NCI-H146 treated with DMSO at 0.1 percent for 48 hours (cell line): ENCODE measurements around the gene NR1H4.
"Not testable (repeated sequence)": the region's sequence is repeated elsewhere in the genome, so short reads cannot be mapped to it uniquely, and the experiment has no call there.

Experiments used
- DNase-seq: peaks from one replicate; lab custom pipeline; 2025; ENCODE audit not compliant: unreplicated experiment; lab: John Stamatoyannopoulos, UW

Gene NR1H4

GRCh38 chr12:100508751-100509150 lies 35.1 kb downstream of the NR1H4 start:
- DNase-seq: no peak

- no peak for DNase-seq
Observed at GRCh38 chr12:100512692-100513091, 39.0 kb downstream of the NR1H4 start.

GRCh38 chr12:100515968-100516367 lies 42.3 kb downstream of the NR1H4 start:
- no peak for DNase-seq

GRCh38 chr12:100518376-100518775 lies 44.7 kb downstream of the NR1H4 start:
- no peak for DNase-seq

- DNase-seq: no peak
Observed at GRCh38 chr12:100520048-100520769, 46.5 kb downstream of the NR1H4 start.

- DNase-seq: no peak
Observed at GRCh38 chr12:100521958-100522357, 48.3 kb downstream of the NR1H4 start.

- DNase-seq: no peak
Observed at GRCh38 chr12:100528034-100528433, 54.4 kb downstream of the NR1H4 start.

- DNase-seq: no peak
Observed at GRCh38 chr12:100528471-100529127, 54.9 kb downstream of the NR1H4 start.

- no peak for DNase-seq
Observed at GRCh38 chr12:100529756-100530350, 56.2 kb downstream of the NR1H4 start.

- no peak for DNase-seq
Observed at GRCh38 chr12:100533376-100533775, 59.7 kb downstream of the NR1H4 start.

- no peak for DNase-seq
Observed at GRCh38 chr12:100534625-100535227, 61.1 kb downstream of the NR1H4 start.

- no peak for DNase-seq
Observed at GRCh38 chr12:100539202-100539601, 65.5 kb downstream of the NR1H4 start.

- DNase-seq: no peak
Observed at GRCh38 chr12:100544165-100544564, 70.5 kb downstream of the NR1H4 start.

GRCh38 chr12:100545092-100545491 lies 71.4 kb downstream of the NR1H4 start:
- DNase-seq: no peak

- no peak for DNase-seq
Observed at GRCh38 chr12:100553936-100554335, 80.3 kb downstream of the NR1H4 start.

GRCh38 chr12:100554608-100555077 lies 81.0 kb downstream of the NR1H4 start:
- peak; percentile 78 for DNase-seq

- DNase-seq: no peak
Observed at GRCh38 chr12:100555722-100556121, 82.1 kb downstream of the NR1H4 start.

- DNase-seq: no peak
Observed at GRCh38 chr12:100557357-100557756, 83.7 kb downstream of the NR1H4 start.

GRCh38 chr12:100559261-100559660 lies 85.6 kb downstream of the NR1H4 start:
- not testable (repeated sequence) for DNase-seq

- no peak for DNase-seq
Observed at GRCh38 chr12:100564090-100564489, 90.4 kb downstream of the NR1H4 start.

GRCh38 chr12:100564905-100565467 lies 91.3 kb downstream of the NR1H4 start:
- no peak for DNase-seq
